ENCODE results near the gene TTLL11.

Gene TTLL11

GRCh38 chr9:121786998-121787422 lies 306.1 kb downstream of the TTLL11 start:
- DNase-seq (ENCODE audit: low spot score): no peak

- no peak for DNase-seq (ENCODE audit: low spot score)
Observed at GRCh38 chr9:121786543-121786948, 306.6 kb downstream of the TTLL11 start.

GRCh38 chr9:121785673-121786542 lies 307.2 kb downstream of the TTLL11 start:
- DNase-seq (ENCODE audit: low spot score): no peak

- no peak for DNase-seq (ENCODE audit: low spot score)
Observed at GRCh38 chr9:121784731-121785411, 308.2 kb downstream of the TTLL11 start.

- DNase-seq (ENCODE audit: low spot score): no peak
Observed at GRCh38 chr9:121783521-121784507, 309.3 kb downstream of the TTLL11 start.

GRCh38 chr9:121783111-121783510 lies 310.0 kb downstream of the TTLL11 start:
- DNase-seq (ENCODE audit: low spot score): no peak

- no peak for DNase-seq (ENCODE audit: low spot score)
Observed at GRCh38 chr9:121782514-121783110, 310.5 kb downstream of the TTLL11 start.

GRCh38 chr9:121781701-121782464 lies 311.2 kb downstream of the TTLL11 start:
- no peak for DNase-seq (ENCODE audit: low spot score)

GRCh38 chr9:121781145-121781548 lies 312.0 kb downstream of the TTLL11 start:
- DNase-seq (ENCODE audit: low spot score): no peak

GRCh38 chr9:121780177-121781040 lies 312.7 kb downstream of the TTLL11 start:
- DNase-seq (ENCODE audit: low spot score): no peak

- DNase-seq (ENCODE audit: low spot score): no peak
Observed at GRCh38 chr9:121779381-121780117, 313.6 kb downstream of the TTLL11 start.

GRCh38 chr9:121778252-121779225 lies 314.6 kb downstream of the TTLL11 start:
- no peak for DNase-seq (ENCODE audit: low spot score)

GRCh38 chr9:121776739-121777637 lies 316.1 kb downstream of the TTLL11 start:
- DNase-seq (ENCODE audit: low spot score): no peak

- DNase-seq (ENCODE audit: low spot score): no peak
Observed at GRCh38 chr9:121776001-121776738, 316.9 kb downstream of the TTLL11 start.

GRCh38 chr9:121774715-121775613 lies 318.1 kb downstream of the TTLL11 start:
- no peak for DNase-seq (ENCODE audit: low spot score)

Measured in AG08396 (cell line).